Measurements from ENCODE around the gene MPIG6B. TPM values are rescaled to one million over a fixed set of nuclear protein-coding genes. Genes with fewer than 3 reads are reported as not detected.

MPIG6B gene
- total and polyA plus RNA-seq, 4 experiments from 2014 or later, result not detected

GRCh38 chr6:31713991-31714684 is 9.0 kb upstream of the MPIG6B start:
- peaks cover 11% of the 10 kb centered on the region for H3K4me1 ChIP-seq (ENCODE audit: insufficient read depth, low read length)
- H3K9me3 Mint-ChIP-seq, result no peaks in the 10 kb centered on the region
- H3K36me3 ChIP-seq (ENCODE audit: insufficient read depth, low read length), result no peaks in the 10 kb centered on the region
- intact Hi-C loops (cut with micrococcal nuclease), result no loop called here
- ChIA-PET POLR2A (ENCODE audit: partially characterized antibody) (interaction anchor here (1.4 kb wide), 1 partner anchor 13 kb away, joined by 4 read pairs; no protein-coding TSS in a partner anchor), CTCF (ENCODE audit: partially characterized antibody) (interaction anchor here (1.3 kb wide), 1 partner anchor 9 kb away, joined by 3 read pairs; the partner anchor contains the start of gene MPIG6B)
- H3K4me1 Mint-ChIP-seq, result peaks cover 5 to 16% (median 12%) of the 10 kb centered on the region in 4 donors
- H3K27me3 ChIP-seq (ENCODE audit: insufficient read depth, low read length), result no peaks in the 10 kb centered on the region
- H3K27ac Mint-ChIP-seq, result peak overlapping the region in 1 of 7 donors; percentile 2
- no peaks in the 10 kb centered on the region for H3K36me3 Mint-ChIP-seq
- no peak for DNase-seq
- H3K4me3 Mint-ChIP-seq, result no peak overlapping the region
- H3K27ac ChIP-seq (ENCODE audit: low read depth, low read length), result no peak overlapping the region
- no peaks in the 10 kb centered on the region for H3K9me3 ChIP-seq (ENCODE audit: control insufficient read depth in 1 of 2, low read length in 2 of 2)
- no peak overlapping the region for H3K4me3 ChIP-seq (ENCODE audit: low read length in 2 of 2)
- H3K27me3 Mint-ChIP-seq, result peaks cover 0 to 1% of the 10 kb centered on the region in 2 donors

- peaks cover 11% of the 10 kb centered on the region for H3K4me1 ChIP-seq (ENCODE audit: insufficient read depth, low read length)
- POLR2A ChIA-PET (ENCODE audit: partially characterized antibody), result interaction anchor here (0.7 to 1.4 kb wide), 4 partner anchors 11 to 257 kb away, joined by 3 to 4 read pairs (median 3); partner anchors contain the start of gene C6orf47
- no peaks in the 10 kb centered on the region for H3K9me3 ChIP-seq (ENCODE audit: control insufficient read depth in 1 of 2, low read length in 2 of 2)
- H3K9me3 Mint-ChIP-seq, result no peaks in the 10 kb centered on the region
- no peak within 1 kb of the TSS for H3K27ac Mint-ChIP-seq
- CTCF ChIA-PET (ENCODE audit: partially characterized antibody), result no interaction called here
- no peak within 1 kb of the TSS for H3K4me3 Mint-ChIP-seq
- H3K4me1 Mint-ChIP-seq, result peaks cover 5 to 16% (median 12%) of the 10 kb centered on the region in 4 donors
- no peaks in the 10 kb centered on the region for H3K36me3 ChIP-seq (ENCODE audit: insufficient read depth, low read length)
- H3K4me3 ChIP-seq (ENCODE audit: low read length in 2 of 2), result no peak within 1 kb of the TSS
- H3K27me3 Mint-ChIP-seq, result peaks cover 0 to 1% of the 10 kb centered on the region in 2 donors
- intact Hi-C loops (cut with micrococcal nuclease), result no loop called here
- H3K27me3 ChIP-seq (ENCODE audit: insufficient read depth, low read length), result no peaks in the 10 kb centered on the region
- DNase-seq, result no peak
- no peaks in the 10 kb centered on the region for H3K36me3 Mint-ChIP-seq
- no peak within 1 kb of the TSS for H3K27ac ChIP-seq (ENCODE audit: low read depth, low read length)
Observed at GRCh38 chr6:31715022-31715958, 7.9 kb upstream of the MPIG6B start, which contains the start of gene LY6G6D. Gene LY6G6D, plus strand, starts transcription at chr6:31715348. Its CDS starts 8 bp downstream, at chr6:31715356.

- Mint-ChIP-seq H3K36me3 (no peaks in the 10 kb centered on the region), H3K27ac (no peak overlapping the region), H3K4me3 (no peak overlapping the region), H3K27me3 (peaks cover 0 to 2% of the 10 kb centered on the region in 2 donors), H3K9me3 (no peaks in the 10 kb centered on the region), H3K4me1 (peaks cover 0 to 2% (median 0%) of the 10 kb centered on the region in 4 donors)
- H3K27ac ChIP-seq (ENCODE audit: low read depth, low read length), result no peak overlapping the region
- no peaks in the 10 kb centered on the region for H3K4me1 ChIP-seq (ENCODE audit: insufficient read depth, low read length)
- H3K9me3 ChIP-seq (ENCODE audit: control insufficient read depth in 1 of 2, low read length in 2 of 2), result no peaks in the 10 kb centered on the region
- POLR2A ChIA-PET (ENCODE audit: partially characterized antibody), result no interaction called here
- DNase-seq, result no peak
- intact Hi-C loops (cut with micrococcal nuclease), result no loop called here
- no peaks in the 10 kb centered on the region for H3K27me3 ChIP-seq (ENCODE audit: insufficient read depth, low read length)
- H3K36me3 ChIP-seq (ENCODE audit: insufficient read depth, low read length), result no peaks in the 10 kb centered on the region
- H3K4me3 ChIP-seq (ENCODE audit: low read length in 2 of 2), result no peak overlapping the region
- CTCF ChIA-PET (ENCODE audit: partially characterized antibody), result no interaction called here
Observed at GRCh38 chr6:31717499-31718222, 5.5 kb upstream of the MPIG6B start.

GRCh38 chr6:31718265-31718664 is 4.9 kb upstream of the MPIG6B start:
- Mint-ChIP-seq H3K9me3 (no peaks in the 10 kb centered on the region), H3K4me3 (no peak overlapping the region), H3K27ac (peak overlapping the region in 1 of 7 donors; percentile 42), H3K27me3 (peaks cover 0 to 2% of the 10 kb centered on the region in 2 donors), H3K36me3 (no peaks in the 10 kb centered on the region), H3K4me1 (peaks cover 0 to 2% (median 1%) of the 10 kb centered on the region in 4 donors)
- intact Hi-C loops (cut with micrococcal nuclease), result no loop called here
- ChIA-PET POLR2A (ENCODE audit: partially characterized antibody) (no interaction called here), CTCF (ENCODE audit: partially characterized antibody) (no interaction called here)
- Histone ChIP-seq H3K4me3 (ENCODE audit: low read length in 2 of 2) (no peak overlapping the region), H3K27ac (ENCODE audit: low read depth, low read length) (no peak overlapping the region), H3K27me3 (ENCODE audit: insufficient read depth, low read length) (no peaks in the 10 kb centered on the region), H3K36me3 (ENCODE audit: insufficient read depth, low read length) (no peaks in the 10 kb centered on the region), H3K4me1 (ENCODE audit: insufficient read depth, low read length) (no peaks in the 10 kb centered on the region), H3K9me3 (ENCODE audit: control insufficient read depth in 1 of 2, low read length in 2 of 2) (no peaks in the 10 kb centered on the region)
- no peak for DNase-seq

GRCh38 chr6:31719001-31719400 is 4.2 kb upstream of the MPIG6B start:
- intact Hi-C loops (cut with micrococcal nuclease), result no loop called here
- Histone ChIP-seq H3K27me3 (ENCODE audit: insufficient read depth, low read length) (no peaks in the 10 kb centered on the region), H3K27ac (ENCODE audit: low read depth, low read length) (no peak overlapping the region), H3K4me1 (ENCODE audit: insufficient read depth, low read length) (no peaks in the 10 kb centered on the region), H3K36me3 (ENCODE audit: insufficient read depth, low read length) (no peaks in the 10 kb centered on the region), H3K9me3 (ENCODE audit: control insufficient read depth in 1 of 2, low read length in 2 of 2) (no peaks in the 10 kb centered on the region), H3K4me3 (ENCODE audit: low read length in 2 of 2) (no peak overlapping the region)
- Mint-ChIP-seq H3K4me1 (peaks cover 0 to 5% (median 2%) of the 10 kb centered on the region in 4 donors), H3K27me3 (peaks cover 0 to 2% of the 10 kb centered on the region in 2 donors), H3K27ac (no peak overlapping the region), H3K9me3 (no peaks in the 10 kb centered on the region), H3K36me3 (no peaks in the 10 kb centered on the region), H3K4me3 (no peak overlapping the region)
- DNase-seq, result no peak
- ChIA-PET CTCF (ENCODE audit: partially characterized antibody) (interaction anchor here (1.7 kb wide), 1 partner anchor 51 kb away, joined by 5 read pairs; no protein-coding TSS in a partner anchor), POLR2A (ENCODE audit: partially characterized antibody) (no interaction called here)

- Mint-ChIP-seq H3K4me3 (no peak overlapping the region), H3K9me3 (no peaks in the 10 kb centered on the region), H3K36me3 (no peaks in the 10 kb centered on the region), H3K4me1 (peaks cover 0 to 5% (median under 1%) of the 10 kb centered on the region in 4 donors), H3K27ac (peak overlapping the region in 2 of 7 donors; percentile 24 to 71), H3K27me3 (peaks cover 0 to 2% of the 10 kb centered on the region in 2 donors)
- DNase-seq, result no peak
- POLR2A ChIA-PET (ENCODE audit: partially characterized antibody), result interaction anchor here (0.6 to 1.2 kb wide), 2 partner anchors 18 to 101 kb away, joined by 3 to 6 read pairs; no protein-coding TSS in a partner anchor
- H3K4me3 ChIP-seq (ENCODE audit: low read length in 2 of 2), result no peak overlapping the region
- intact Hi-C loops (cut with micrococcal nuclease), result no loop called here
- H3K4me1 ChIP-seq (ENCODE audit: insufficient read depth, low read length), result no peaks in the 10 kb centered on the region
- no peaks in the 10 kb centered on the region for H3K36me3 ChIP-seq (ENCODE audit: insufficient read depth, low read length)
- CTCF ChIA-PET (ENCODE audit: partially characterized antibody), result interaction anchor here (1.7 kb wide), 1 partner anchor 49 kb away, joined by 5 read pairs; no protein-coding TSS in a partner anchor
- no peak overlapping the region for H3K27ac ChIP-seq (ENCODE audit: low read depth, low read length)
- no peaks in the 10 kb centered on the region for H3K27me3 ChIP-seq (ENCODE audit: insufficient read depth, low read length)
- no peaks in the 10 kb centered on the region for H3K9me3 ChIP-seq (ENCODE audit: control insufficient read depth in 1 of 2, low read length in 2 of 2)
Observed at GRCh38 chr6:31720196-31720770, 2.9 kb upstream of the MPIG6B start.
